Endothelial cell (in vitro differentiated cells): Measurements from ENCODE around the gene LGALS13. TPM values are rescaled to one million over a fixed set of nuclear protein-coding genes. Genes with fewer than 3 reads are reported as not detected.

Experiments
- DNase-seq: peaks from one replicate; pipeline ENCODE4 v3.0.0; 2021; ENCODE audit warnings: low spot score
- H3K27ac Mint-ChIP-seq: one replicate; pipeline ENCODE4 v1.8.0; 2021; ENCODE audit warnings: mixed read lengths, inconsistent platforms; ENCODE audit not compliant: unreplicated experiment
- H3K27me3 Mint-ChIP-seq: one replicate; pipeline ENCODE4 v1.8.0; 2021; ENCODE audit warnings: mild to moderate bottlenecking, moderate library complexity, mixed read lengths, inconsistent platforms; ENCODE audit not compliant: unreplicated experiment
- H3K36me3 Mint-ChIP-seq: one replicate; pipeline ENCODE4 v1.8.0; 2021; ENCODE audit warnings: mild to moderate bottlenecking, low read depth, mixed read lengths, inconsistent platforms; ENCODE audit not compliant: unreplicated experiment
- H3K4me1 Mint-ChIP-seq: one replicate; pipeline ENCODE4 v1.8.0; 2021; ENCODE audit warnings: mild to moderate bottlenecking, mixed read lengths, inconsistent platforms; ENCODE audit not compliant: unreplicated experiment
- H3K4me3 Mint-ChIP-seq: one replicate; pipeline ENCODE4 v1.8.0; 2021; ENCODE audit warnings: mild to moderate bottlenecking, mixed read lengths, inconsistent platforms; ENCODE audit not compliant: unreplicated experiment
- H3K9me3 Mint-ChIP-seq: one replicate; pipeline ENCODE4 v1.8.0; 2021; ENCODE audit warnings: mixed read lengths, inconsistent platforms; ENCODE audit not compliant: unreplicated experiment
- CTCF ChIP-seq: fragments of 200-600 bp; sonication (generic); IDR thresholded peaks from one replicate; pipeline ENCODE4 v1.5.0; 2021; ENCODE audit warnings: antibody characterized with exemption; ENCODE audit not compliant: unreplicated experiment
- total RNA-seq: library from RNA; stranded (reverse); fragmentation: NEBNext Ultra II Directional; extraction: Animal tissue kit (Norgen Biotek cat#: 25700); gene quantifications from one replicate; pipeline ENCODE4 v1.2.1, GENCODE V29; 2021; ENCODE audit not compliant: unreplicated experiment

Gene LGALS13
- total RNA-seq, 1 donor from 2014 or later, result not detected

GRCh38 chr19:39631178-39631577 is 28.9 kb downstream of the LGALS13 start:
- Mint-ChIP-seq H3K4me3 (no peak overlapping the region), H3K36me3 (no peaks in the 10 kb centered on the region), H3K27me3 (no peaks in the 10 kb centered on the region), H3K9me3 (no peaks in the 10 kb centered on the region), H3K4me1 (no peaks in the 10 kb centered on the region), H3K27ac (no peak overlapping the region)
- no peak for DNase-seq
- no peak for TF ChIP-seq CTCF

- no peak for TF ChIP-seq CTCF
- Mint-ChIP-seq H3K36me3 (no peaks in the 10 kb centered on the region), H3K9me3 (no peaks in the 10 kb centered on the region), H3K27ac (no peak overlapping the region), H3K4me3 (no peak overlapping the region), H3K4me1 (no peaks in the 10 kb centered on the region), H3K27me3 (no peaks in the 10 kb centered on the region)
- DNase-seq, result no peak
These were observed 29.3 kb downstream of the LGALS13 start for GRCh38 chr19:39631626-39632025.

DNA sequence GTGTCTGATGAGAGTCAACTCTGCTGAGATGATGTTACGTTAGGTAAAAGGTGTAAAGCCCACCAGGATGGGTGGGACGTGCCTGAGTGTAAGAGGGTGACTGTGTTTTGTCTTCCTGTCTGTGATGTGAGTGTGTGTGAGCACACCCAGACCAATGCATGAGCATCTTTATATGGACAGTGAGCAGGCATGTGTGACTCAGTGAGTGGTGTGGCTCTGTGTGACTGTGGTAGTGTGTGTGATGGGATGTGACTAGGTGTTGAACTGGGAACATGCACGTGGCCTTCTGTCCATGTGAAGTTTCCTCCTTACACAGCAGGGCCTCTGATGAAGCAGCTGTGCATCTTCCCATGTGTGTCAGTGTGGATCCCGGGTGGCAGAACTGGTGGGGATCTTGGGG is 35.6 kb downstream of the LGALS13 start:
- Mint-ChIP-seq H3K27me3 (no peaks in the 10 kb centered on the region), H3K36me3 (no peaks in the 10 kb centered on the region), H3K4me1 (no peaks in the 10 kb centered on the region), H3K4me3 (no peak overlapping the region), H3K27ac (no peak overlapping the region), H3K9me3 (no peaks in the 10 kb centered on the region)
- DNase-seq, result no peak
- no peak for TF ChIP-seq CTCF

DNA sequence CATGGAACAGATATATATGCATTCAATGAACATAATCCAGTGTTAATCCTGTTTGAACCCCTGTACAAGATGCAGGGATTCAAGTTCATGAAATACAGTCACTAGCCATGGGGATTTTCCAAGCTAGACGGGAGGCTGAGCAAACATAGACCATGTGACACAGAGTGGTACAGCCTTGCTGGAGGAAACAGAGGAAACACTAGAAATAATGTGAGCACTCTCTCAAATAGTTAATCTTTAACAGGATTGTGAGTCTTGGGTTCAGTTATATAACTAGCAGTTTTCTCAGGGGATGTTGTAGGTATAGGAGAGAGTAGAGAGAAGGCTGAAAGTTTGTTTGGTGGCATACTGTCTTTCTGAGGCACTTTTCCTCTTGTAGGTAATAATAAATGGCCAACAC is 39.4 kb downstream of the LGALS13 start:
- H3K36me3 Mint-ChIP-seq, result no peaks in the 10 kb centered on the region
- TF ChIP-seq CTCF, result no peak
- H3K4me3 Mint-ChIP-seq, result no peak overlapping the region
- no peak for DNase-seq
- no peak overlapping the region for H3K27ac Mint-ChIP-seq
- no peaks in the 10 kb centered on the region for H3K27me3 Mint-ChIP-seq
- no peaks in the 10 kb centered on the region for H3K4me1 Mint-ChIP-seq
- H3K9me3 Mint-ChIP-seq, result no peaks in the 10 kb centered on the region

DNA sequence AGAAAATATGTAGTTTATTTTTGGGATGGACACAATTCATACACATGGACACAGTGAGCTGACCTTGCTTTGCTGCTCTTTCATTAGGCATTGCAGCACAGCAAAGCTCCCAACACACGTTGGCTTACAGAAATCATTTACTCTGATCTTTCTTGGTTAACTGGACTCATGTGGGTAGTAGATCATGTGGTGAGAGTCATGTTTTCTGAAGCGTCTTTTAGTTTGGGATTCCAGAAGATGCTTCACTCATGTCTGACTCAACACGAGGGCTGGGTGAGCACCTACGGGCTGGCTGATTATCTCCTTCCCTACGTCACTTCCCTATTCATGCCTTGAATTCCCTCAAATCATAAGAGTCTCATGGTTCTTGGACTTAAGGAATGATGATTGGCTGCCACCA is 41.3 kb downstream of the LGALS13 start:
- DNase-seq, result no peak
- no peaks in the 10 kb centered on the region for H3K4me1 Mint-ChIP-seq
- no peaks in the 10 kb centered on the region for H3K27me3 Mint-ChIP-seq
- H3K36me3 Mint-ChIP-seq, result no peaks in the 10 kb centered on the region
- H3K27ac Mint-ChIP-seq, result no peak overlapping the region
- no peak overlapping the region for H3K4me3 Mint-ChIP-seq
- TF ChIP-seq CTCF, result no peak
- no peaks in the 10 kb centered on the region for H3K9me3 Mint-ChIP-seq
